Measurements from ENCODE around the gene KLK3.

GRCh38 chr19:50899569-50899968 is 44.9 kb downstream of the KLK3 start:
- TF ChIP-seq ZSCAN20 (CRISPR knock-in tag; IDR thresholded peaks at IDR 0.05; ENCODE audit: borderline replicate concordance), result no peak
- no peak for TF ChIP-seq ZNF12 (CRISPR knock-in tag; IDR thresholded peaks at IDR 0.05)
- no peak for TF ChIP-seq EZH2 (conservative IDR thresholded peaks at IDR 0.05; ENCODE audit: low read depth, low read length)
- TF ChIP-seq ZNF263 (CRISPR knock-in tag; IDR thresholded peaks at IDR 0.05), result no peak
- TF ChIP-seq ZBTB34 (CRISPR knock-in tag; IDR thresholded peaks at IDR 0.05), result no peak
- TF ChIP-seq ZNF501 (CRISPR knock-in tag; IDR thresholded peaks at IDR 0.05), result no peak
- TF ChIP-seq MYC (CRISPR knock-in tag; IDR thresholded peaks at IDR 0.05; ENCODE audit: borderline replicate concordance), result no peak
- no peak for TF ChIP-seq MXI1 (IDR thresholded peaks at IDR 0.05; ENCODE audit: borderline replicate concordance, low read depth, low read length)
- TF ChIP-seq ZNF121 (CRISPR knock-in tag; IDR thresholded peaks at IDR 0.05), result no peak
- TF ChIP-seq ZNF34 (CRISPR knock-in tag; IDR thresholded peaks at IDR 0.05; ENCODE audit: borderline replicate concordance), result no peak

All from HepG2 (cell line).